ENCODE results near the gene PRKCH.

- no peak for TF ChIP-seq CTCF (IDR thresholded peaks at IDR 0.05)
- no peak for TF ChIP-seq POLR2A (IDR thresholded peaks at IDR 0.05)
Observed at GRCh38 chr14:61484826-61485584, 163.6 kb downstream of the PRKCH start.
